Sciatic nerve (tissue), 2 donors: ENCODE measurements around the gene ATRX. TPM values are rescaled to one million over a fixed set of nuclear protein-coding genes. Genes with fewer than 3 reads are reported as not detected.
"Not testable (repeated sequence)": the region's sequence is repeated elsewhere in the genome, so short reads cannot be mapped to it uniquely, and the experiment has no call there.

ENCODE experiments used
- ATAC-seq: fragments of 200-7000 bp; cut with Tn5 transposase; one replicate; pipeline ENCODE4 v1.9.1; 2020; ENCODE audit warnings: mild to moderate bottlenecking, moderate library complexity
- DNase-seq: peaks from one replicate; pipeline ENCODE4 v3.0.0-alpha.2; 2020; ENCODE audit warnings: low spot score
- intact Hi-C: fragments of 100-400 bp; cut with DNase I; formaldehyde crosslinking; loops from one replicate; pipeline ENCODE4 v1.14.2; 2022
- total RNA-seq: library from RNA; stranded (reverse); fragmentation: NEBNext Ultra II Directional; extraction: Animal tissue kit (Norgen Biotek cat#: 25700); gene quantifications from one replicate; pipeline ENCODE4 v1.2.1, GENCODE V29; 2021
- donor health status: DM: no; HTN: no; CAD: no.
- donor health status: DM: no; HTN: no; CAD: no.

Gene ATRX
- total RNA-seq, 1 donor from 2014 or later, result 141 TPM

DNA sequence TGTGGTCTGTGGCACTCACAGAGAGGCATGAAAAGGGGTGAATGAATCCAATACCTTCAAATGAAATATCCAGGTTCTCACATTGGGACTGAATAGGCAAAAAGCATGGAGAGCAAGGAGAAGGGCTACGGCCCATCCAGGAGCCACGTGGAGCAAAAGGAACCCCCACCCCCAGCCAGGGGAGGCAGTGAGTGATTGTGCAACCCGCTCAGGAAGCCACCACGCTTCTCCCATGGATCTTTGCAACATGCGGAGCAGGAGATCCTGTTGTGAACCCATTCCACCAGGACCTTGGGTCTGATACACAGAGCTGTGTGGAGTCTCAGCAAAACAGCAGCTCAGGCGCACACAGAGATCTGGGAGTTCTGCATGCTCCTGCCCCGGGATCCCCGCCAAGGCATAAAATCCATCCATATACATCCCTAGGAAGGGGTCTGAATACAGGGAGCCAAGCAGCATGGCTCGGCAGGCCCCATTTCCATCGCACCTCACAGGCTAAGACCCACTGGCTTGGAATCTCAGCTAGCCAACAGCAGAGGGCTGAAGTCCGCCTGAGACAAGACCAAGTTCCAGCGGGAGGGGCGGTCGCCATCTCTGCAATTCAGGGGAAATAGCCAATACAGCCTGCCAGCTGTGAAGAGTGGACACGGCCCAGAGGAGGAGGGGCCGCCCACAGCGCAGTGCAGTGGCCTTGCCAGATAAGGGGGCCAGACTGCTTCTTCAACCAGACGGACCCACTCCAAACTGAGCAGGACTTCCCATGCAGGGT, 258.6 kb downstream of the ATRX start:
- intact Hi-C loops, result no loop called here
- no peak for DNase-seq
- peak; percentile 79 for ATAC-seq

DNA sequence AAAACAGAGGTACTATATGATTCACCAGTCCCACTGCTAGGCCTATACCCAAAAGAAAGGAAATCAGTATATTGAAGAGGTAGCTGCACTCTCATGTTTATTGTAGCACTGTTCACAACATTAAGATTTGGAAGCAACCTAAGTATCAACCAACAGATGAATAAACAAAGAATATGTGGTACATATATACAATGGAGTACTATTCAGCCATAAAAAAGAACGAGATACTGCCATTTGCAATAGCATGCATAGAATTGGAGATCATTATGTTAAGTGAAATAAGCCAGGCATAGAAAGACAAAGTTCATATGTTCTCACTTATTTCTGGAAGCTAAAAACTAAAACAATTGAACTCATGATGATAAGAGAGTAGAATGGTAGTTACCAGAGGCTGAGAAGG, 266.3 kb downstream of the ATRX start:
- DNase-seq, result no peak
- ATAC-seq, result no peak
- intact Hi-C loops, result no loop called here

- ATAC-seq (no peak), DNase-seq (no peak)
- intact Hi-C loops, result no loop called here
Observed at GRCh38 chrX:77514177-77514576, 271.8 kb downstream of the ATRX start.

- no peak for DNase-seq
- ATAC-seq, result no peak
- intact Hi-C loops, result no loop called here
Observed at GRCh38 chrX:77510007-77510406, 276.0 kb downstream of the ATRX start.

- intact Hi-C loops, result no loop called here
- no peak for DNase-seq
- ATAC-seq, result no peak
Observed at GRCh38 chrX:77505227-77505626, 280.8 kb downstream of the ATRX start.

- ATAC-seq (no peak), DNase-seq (no peak)
- intact Hi-C loops, result no loop called here
Observed at GRCh38 chrX:77502951-77503525, 283.0 kb downstream of the ATRX start.

DNA sequence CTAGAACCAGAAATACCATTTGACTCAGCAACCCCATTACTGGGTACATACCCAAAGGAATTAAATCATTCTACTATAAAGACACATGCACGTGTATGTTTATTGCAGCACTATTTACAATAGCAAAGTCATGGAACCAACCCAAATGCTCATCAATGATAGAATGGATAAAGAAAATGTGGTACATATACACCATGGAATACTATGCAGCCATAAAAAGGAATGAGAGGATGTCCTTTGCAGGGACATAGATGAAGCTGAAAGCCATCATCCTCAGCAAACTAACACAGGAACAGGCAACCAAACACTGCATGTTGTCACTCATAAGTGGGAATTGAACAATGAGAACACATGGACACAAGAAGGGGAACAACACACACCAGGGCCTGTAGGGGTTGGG, 285.9 kb downstream of the ATRX start:
- intact Hi-C loops, ATAC-seq, DNase-seq: not testable (repeated sequence)

DNA sequence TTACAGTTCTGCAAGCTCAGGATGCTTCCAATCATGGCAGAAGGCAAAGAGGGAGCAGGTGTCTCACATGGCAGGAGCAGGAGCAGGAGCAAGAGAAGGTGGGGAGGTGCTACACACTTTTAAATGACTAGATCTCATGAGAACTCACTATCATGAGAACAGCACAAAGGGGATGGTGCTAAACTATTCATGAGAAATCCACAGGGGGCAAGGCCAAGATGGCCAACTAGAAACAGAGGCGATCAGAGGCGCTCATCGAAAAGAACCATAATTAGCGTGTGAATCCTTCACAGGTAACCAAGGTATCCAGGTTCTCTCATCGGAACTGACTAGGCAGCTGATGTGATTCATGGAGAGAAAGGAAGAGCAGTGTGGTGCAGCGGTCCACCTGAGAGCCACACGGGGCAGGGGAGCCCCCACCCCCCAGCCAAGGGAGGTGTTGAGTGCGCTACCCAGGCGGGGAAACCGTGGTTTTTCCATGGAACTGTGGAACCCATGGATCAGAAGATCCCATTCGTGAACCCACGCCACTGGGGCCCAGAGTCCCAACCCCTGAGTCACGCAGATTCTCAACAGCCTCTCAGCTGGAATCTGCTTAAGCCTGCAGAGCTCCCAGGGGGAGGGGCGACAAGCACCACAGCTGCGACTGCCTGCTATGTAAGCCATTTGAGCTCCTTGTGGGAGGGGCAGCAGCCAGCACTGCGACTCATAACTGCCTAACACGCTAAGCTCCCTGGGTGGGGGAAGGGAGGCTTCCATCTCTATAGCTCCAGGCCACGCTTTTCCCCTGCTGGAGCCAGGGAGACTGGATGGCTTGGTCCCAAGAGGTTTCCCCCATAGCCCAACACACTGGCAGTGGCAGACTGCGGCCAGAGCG, 292.1 kb downstream of the ATRX start:
- ATAC-seq, result no peak

GRCh38 chrX:77484045-77484444, 302.0 kb downstream of the ATRX start:
- DNase-seq (no peak), ATAC-seq (no peak)
- intact Hi-C loops, result no loop called here

More for the DNA sequence above, 292.1 kb downstream of the ATRX start:
- intact Hi-C loops, result no loop called here
- no peak for DNase-seq

DNA sequence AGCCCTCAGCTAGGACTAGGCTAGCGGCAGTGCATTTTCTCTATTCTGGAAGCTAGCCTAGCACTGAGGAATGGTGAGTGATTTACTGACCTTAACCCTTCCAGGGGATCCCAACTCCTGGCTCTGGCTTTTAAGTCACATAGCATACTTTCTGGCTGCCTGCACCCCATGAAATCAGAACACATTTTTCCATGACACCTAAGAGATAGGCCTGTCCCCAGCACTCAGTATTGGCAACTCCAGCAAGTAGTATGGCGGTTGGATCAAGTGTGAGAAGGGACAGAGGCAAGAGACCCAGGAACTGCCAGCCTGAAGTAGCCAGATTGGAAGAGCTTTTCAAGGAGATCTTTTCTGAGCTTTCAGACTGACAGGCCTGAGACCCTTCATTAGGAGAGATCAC, 330.6 kb downstream of the ATRX start:
- intact Hi-C loops, result no loop called here
- no peak for ATAC-seq
- no peak for DNase-seq

Other genes starting within 250 kb of the ATRX start
- 59.5 TPM for gene MAGT1, start 109.2 kb upstream of the ATRX start, total RNA-seq
- 107 TPM for gene COX7B, start 113.3 kb upstream of the ATRX start, total RNA-seq
- gene ATP7A, start 124.5 kb upstream of the ATRX start, total RNA-seq, result 15.2 TPM
- not detected for gene PGAM4, start 183.4 kb upstream of the ATRX start, total RNA-seq